ENCODE measurements around the gene FTO.

Gene FTO

DNA sequence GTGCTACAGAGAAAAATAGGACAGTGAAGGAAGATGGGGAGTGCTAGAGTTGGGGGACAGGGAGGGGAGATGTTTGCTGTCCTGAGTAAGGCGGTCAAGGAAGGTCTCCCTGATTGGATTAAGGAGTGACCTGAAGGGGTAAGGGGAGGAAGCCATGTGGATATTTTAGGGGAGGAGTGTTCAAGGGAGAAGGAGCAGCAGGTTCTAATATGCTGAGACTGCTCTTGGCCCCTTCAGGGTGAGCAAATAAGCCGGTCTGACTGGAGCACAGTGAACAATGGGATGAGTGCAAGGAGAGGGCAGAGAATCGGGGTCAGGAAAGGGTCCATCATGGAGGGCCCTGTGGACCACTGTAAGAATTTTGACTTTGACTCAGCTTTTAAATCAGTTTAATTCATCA, 393.8 kb downstream of the FTO start:
- TF ChIP-seq, protein P1, sequence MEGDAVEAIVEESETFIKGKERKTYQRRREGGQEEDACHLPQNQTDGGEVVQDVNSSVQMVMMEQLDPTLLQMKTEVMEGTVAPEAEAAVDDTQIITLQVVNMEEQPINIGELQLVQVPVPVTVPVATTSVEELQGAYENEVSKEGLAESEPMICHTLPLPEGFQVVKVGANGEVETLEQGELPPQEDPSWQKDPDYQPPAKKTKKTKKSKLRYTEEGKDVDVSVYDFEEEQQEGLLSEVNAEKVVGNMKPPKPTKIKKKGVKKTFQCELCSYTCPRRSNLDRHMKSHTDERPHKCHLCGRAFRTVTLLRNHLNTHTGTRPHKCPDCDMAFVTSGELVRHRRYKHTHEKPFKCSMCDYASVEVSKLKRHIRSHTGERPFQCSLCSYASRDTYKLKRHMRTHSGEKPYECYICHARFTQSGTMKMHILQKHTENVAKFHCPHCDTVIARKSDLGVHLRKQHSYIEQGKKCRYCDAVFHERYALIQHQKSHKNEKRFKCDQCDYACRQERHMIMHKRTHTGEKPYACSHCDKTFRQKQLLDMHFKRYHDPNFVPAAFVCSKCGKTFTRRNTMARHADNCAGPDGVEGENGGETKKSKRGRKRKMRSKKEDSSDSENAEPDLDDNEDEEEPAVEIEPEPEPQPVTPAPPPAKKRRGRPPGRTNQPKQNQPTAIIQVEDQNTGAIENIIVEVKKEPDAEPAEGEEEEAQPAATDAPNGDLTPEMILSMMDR (IDR thresholded peaks at IDR 0.05; ENCODE audit: control insufficient read depth, extremely low read depth, insufficient read depth), result no peak
- no peak overlapping the region for H3K4me3 ChIP-seq (ENCODE audit: low read depth, low read length)
- no peak for DNase-seq (ENCODE audit: low read depth)

GRCh38 chr16:54098247-54098646, 394.3 kb downstream of the FTO start:
- H3K4me3 ChIP-seq (ENCODE audit: low read depth, low read length), result no peak overlapping the region
- TF ChIP-seq, protein P1 (IDR thresholded peaks at IDR 0.05; ENCODE audit: control insufficient read depth, extremely low read depth, insufficient read depth), result no peak
- DNase-seq (ENCODE audit: low read depth), result no peak

- no peak overlapping the region for H3K4me3 ChIP-seq (ENCODE audit: low read depth, low read length)
- DNase-seq (ENCODE audit: low read depth), result no peak
- TF ChIP-seq, protein P1 (IDR thresholded peaks at IDR 0.05; ENCODE audit: control insufficient read depth, extremely low read depth, insufficient read depth), result no peak
Observed at GRCh38 chr16:54099627-54100026, 395.7 kb downstream of the FTO start.

DNA sequence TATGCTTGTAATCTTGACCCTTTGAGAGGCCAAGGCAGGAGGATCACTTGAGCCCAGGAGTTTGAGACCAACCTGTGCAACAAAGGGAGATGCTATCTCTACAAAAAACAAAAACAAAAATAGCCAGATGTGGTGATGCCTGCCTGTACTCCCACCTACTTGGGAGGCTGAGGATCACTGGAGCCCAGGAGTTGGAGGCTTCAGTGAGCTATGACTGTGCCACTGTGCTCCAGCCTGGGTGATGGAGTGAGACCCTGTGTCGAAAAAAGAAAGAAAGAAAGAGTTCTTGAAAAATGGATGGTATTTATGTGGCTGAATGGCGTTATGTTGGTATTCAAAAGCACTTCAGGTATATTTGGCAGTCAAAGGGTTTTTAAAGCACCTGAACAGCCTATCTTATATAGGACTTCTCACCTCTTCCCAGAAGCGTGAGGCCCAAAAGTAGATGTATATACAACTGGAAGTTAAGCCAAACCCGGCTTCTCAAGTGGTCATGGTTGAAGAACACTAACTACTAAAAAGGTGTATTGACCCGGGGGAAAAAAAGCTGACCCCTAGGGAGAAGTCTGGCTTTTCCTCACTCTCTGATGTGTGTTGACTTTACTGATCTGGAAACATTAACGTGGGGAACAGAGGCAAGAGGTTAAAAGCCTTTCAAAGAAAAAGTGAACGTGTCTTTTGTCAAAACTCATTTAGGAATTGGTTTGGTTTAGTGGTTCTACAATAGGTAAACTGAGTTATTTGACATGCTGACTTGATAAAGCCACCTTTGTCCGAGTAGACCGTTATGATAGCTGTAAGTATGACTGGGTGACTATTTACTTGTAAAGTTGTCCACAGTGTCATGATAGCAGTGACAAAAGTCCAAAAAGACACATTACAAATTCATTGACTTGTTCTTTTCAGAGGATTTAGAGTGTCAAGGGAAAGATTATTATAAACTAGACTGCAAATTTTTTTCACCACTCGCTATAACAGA, 399.2 kb downstream of the FTO start:
- no peak for DNase-seq (ENCODE audit: low read depth)
- H3K4me3 ChIP-seq (ENCODE audit: low read depth, low read length), result no peak overlapping the region
- TF ChIP-seq, protein P1 (IDR thresholded peaks at IDR 0.05; ENCODE audit: control insufficient read depth, extremely low read depth, insufficient read depth), result no peak

GRCh38 chr16:54106057-54106456, 402.1 kb downstream of the FTO start:
- H3K4me3 ChIP-seq (ENCODE audit: low read depth, low read length), result no peak overlapping the region
- DNase-seq (ENCODE audit: low read depth), result no peak

GRCh38 chr16:54107583-54108202, 403.7 kb downstream of the FTO start:
- DNase-seq (ENCODE audit: low read depth), result no peak
- no peak overlapping the region for H3K4me3 ChIP-seq (ENCODE audit: low read depth, low read length)
- TF ChIP-seq, protein P1 (IDR thresholded peaks at IDR 0.05; ENCODE audit: control insufficient read depth, extremely low read depth, insufficient read depth), result no peak

More at GRCh38 chr16:54106057-54106456, 402.1 kb downstream of the FTO start:
- TF ChIP-seq, protein P1 (IDR thresholded peaks at IDR 0.05; ENCODE audit: control insufficient read depth, extremely low read depth, insufficient read depth), result no peak
